ENCODE results near the gene MYL9. TPM values are rescaled to one million over a fixed set of nuclear protein-coding genes. Genes with fewer than 3 reads are reported as not detected.
A peak's percentile ranks its signal among the peaks of the same experiment; 100 is the strongest.

The MYL9 gene
- total and polyA plus RNA-seq, 4 donors = 0.98 to 27.0 (median 7.6) TPM

DNA sequence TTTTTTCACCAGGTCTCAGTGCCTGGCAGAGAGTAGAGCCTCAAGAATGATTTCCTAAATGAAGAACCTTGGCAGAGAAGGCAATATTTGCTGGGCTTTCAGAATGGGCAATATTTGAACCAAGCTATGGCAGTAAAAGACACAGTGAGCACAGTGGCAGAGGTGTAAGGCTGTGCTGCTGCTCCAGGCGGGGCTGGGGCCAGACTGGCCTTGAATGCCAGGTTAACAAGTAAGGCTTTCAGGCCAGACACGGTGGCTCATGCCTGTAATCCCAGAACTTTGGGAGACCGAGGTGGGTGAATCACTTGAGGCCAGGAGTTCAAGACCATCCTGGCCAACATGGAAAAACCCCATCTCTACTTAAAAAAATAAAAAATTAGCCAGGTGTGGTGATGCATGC, 8.5 kb upstream of the MYL9 start:
- Histone ChIP-seq H3K4me3 (ENCODE audit: low read depth in 1 of 3, low read length in 3 of 3) (no peak overlapping the region), H3K9ac (ENCODE audit: low read depth in 1 of 2, low read length in 2 of 2) (no peak overlapping the region), H3K27ac (ENCODE audit: low read depth in 1 of 2, low read length in 2 of 2) (no peak overlapping the region), H3K9me3 (ENCODE audit: control insufficient read depth in 4 of 4, low read length in 3 of 4) (no peaks in the 10 kb centered on the region), H3K27me3 (ENCODE audit: control insufficient read depth in 4 of 4, insufficient read depth in 4 of 4, low read length in 3 of 4) (no peaks in the 10 kb centered on the region), H3K4me1 (ENCODE audit: control insufficient read depth in 4 of 4, insufficient read depth in 4 of 4, low read length in 3 of 4) (no peaks in the 10 kb centered on the region), H3K36me3 (ENCODE audit: control insufficient read depth in 4 of 4, insufficient read depth in 3 of 4, low read depth in 1 of 4, low read length in 3 of 4) (peaks cover 0 to 4% (median 2%) of the 10 kb centered on the region in 4 donors)
- WGBS = 92% methylated on average over 3 of the region's 3 CpGs
- no peak for DNase-seq (ENCODE audit: low spot score)
- TF ChIP-seq RXRA (IDR thresholded peaks at IDR 0.05) (no peak), YY1 (IDR thresholded peaks at IDR 0.05) (no peak), HNF4A (conservative IDR thresholded peaks at IDR 0.05) (no peak), RAD21 (IDR thresholded peaks at IDR 0.05) (no peak), GABPA (IDR thresholded peaks at IDR 0.05 in 1 of 2, conservative IDR thresholded peaks at IDR 0.05 in 1 of 2) (no peak), FOXA1 (IDR thresholded peaks at IDR 0.05) (no peak), FOXA2 (IDR thresholded peaks at IDR 0.05) (no peak), JUND (IDR thresholded peaks at IDR 0.05) (no peak), SP1 (IDR thresholded peaks at IDR 0.05) (no peak), NR2F2 (IDR thresholded peaks at IDR 0.05) (no peak), TAF1 (conservative IDR thresholded peaks at IDR 0.05) (no peak), EGR1 (IDR thresholded peaks at IDR 0.05; ENCODE audit: low read depth in 2 of 2) (no peak)
- TF ChIP-seq, protein P1, sequence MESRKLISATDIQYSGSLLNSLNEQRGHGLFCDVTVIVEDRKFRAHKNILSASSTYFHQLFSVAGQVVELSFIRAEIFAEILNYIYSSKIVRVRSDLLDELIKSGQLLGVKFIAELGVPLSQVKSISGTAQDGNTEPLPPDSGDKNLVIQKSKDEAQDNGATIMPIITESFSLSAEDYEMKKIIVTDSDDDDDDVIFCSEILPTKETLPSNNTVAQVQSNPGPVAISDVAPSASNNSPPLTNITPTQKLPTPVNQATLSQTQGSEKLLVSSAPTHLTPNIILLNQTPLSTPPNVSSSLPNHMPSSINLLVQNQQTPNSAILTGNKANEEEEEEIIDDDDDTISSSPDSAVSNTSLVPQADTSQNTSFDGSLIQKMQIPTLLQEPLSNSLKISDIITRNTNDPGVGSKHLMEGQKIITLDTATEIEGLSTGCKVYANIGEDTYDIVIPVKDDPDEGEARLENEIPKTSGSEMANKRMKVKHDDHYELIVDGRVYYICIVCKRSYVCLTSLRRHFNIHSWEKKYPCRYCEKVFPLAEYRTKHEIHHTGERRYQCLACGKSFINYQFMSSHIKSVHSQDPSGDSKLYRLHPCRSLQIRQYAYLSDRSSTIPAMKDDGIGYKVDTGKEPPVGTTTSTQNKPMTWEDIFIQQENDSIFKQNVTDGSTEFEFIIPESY (IDR thresholded peaks at IDR 0.05) = no peak
- TF ChIP-seq, protein P2, sequence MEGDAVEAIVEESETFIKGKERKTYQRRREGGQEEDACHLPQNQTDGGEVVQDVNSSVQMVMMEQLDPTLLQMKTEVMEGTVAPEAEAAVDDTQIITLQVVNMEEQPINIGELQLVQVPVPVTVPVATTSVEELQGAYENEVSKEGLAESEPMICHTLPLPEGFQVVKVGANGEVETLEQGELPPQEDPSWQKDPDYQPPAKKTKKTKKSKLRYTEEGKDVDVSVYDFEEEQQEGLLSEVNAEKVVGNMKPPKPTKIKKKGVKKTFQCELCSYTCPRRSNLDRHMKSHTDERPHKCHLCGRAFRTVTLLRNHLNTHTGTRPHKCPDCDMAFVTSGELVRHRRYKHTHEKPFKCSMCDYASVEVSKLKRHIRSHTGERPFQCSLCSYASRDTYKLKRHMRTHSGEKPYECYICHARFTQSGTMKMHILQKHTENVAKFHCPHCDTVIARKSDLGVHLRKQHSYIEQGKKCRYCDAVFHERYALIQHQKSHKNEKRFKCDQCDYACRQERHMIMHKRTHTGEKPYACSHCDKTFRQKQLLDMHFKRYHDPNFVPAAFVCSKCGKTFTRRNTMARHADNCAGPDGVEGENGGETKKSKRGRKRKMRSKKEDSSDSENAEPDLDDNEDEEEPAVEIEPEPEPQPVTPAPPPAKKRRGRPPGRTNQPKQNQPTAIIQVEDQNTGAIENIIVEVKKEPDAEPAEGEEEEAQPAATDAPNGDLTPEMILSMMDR (IDR thresholded peaks at IDR 0.05; ENCODE audit: low read depth, low read length, missing input control) = no peak
- TF ChIP-seq, protein P3, sequence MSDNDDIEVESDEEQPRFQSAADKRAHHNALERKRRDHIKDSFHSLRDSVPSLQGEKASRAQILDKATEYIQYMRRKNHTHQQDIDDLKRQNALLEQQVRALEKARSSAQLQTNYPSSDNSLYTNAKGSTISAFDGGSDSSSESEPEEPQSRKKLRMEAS (IDR thresholded peaks at IDR 0.05) = no peak

DNA sequence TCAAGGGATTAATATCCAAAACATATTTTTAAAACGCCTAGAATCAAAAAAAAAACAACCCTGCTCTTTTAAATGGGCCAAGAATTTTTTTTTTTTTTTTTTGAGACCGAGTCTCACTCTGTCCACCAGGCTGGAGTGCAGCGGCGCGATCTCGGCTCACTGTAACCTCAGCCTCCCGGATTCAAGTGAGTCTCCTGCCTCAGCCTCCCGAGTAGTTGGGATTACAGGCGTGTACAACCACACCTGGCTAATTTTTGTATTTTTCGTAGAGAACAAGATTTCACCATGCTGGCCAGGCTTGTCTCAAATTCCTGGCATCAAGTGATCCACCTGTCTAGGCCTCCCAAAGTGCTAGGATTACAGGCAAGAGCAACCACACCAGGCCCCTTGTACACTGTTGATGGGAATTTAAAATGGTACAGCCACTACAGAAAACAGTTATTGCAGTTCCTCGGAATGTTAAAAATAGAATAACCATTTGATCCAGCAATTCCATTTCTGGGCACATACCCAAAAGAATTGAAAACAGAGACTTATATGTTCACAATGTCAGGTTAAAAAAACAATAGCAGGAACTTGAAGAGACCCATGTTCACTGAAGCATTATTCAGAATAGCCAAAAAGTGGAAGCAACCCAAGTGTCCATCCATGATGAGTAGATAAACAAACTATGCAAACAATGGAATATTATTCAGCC, 3.1 kb upstream of the MYL9 start:
- 89% methylated on average over 11 of the region's 11 CpGs for WGBS
- Histone ChIP-seq H3K4me3 (ENCODE audit: low read depth in 1 of 3, low read length in 3 of 3) (no peak overlapping the region), H3K36me3 (ENCODE audit: control insufficient read depth in 4 of 4, insufficient read depth in 3 of 4, low read depth in 1 of 4, low read length in 3 of 4) (no peaks in the 10 kb centered on the region), H3K27ac (ENCODE audit: low read depth in 1 of 2, low read length in 2 of 2) (no peak overlapping the region), H3K9ac (ENCODE audit: low read depth in 1 of 2, low read length in 2 of 2) (no peak overlapping the region), H3K4me1 (ENCODE audit: control insufficient read depth in 4 of 4, insufficient read depth in 4 of 4, low read length in 3 of 4) (peaks cover 0 to 5% (median 0%) of the 10 kb centered on the region in 4 donors), H3K9me3 (ENCODE audit: control insufficient read depth in 4 of 4, low read length in 3 of 4) (no peaks in the 10 kb centered on the region), H3K27me3 (ENCODE audit: control insufficient read depth in 4 of 4, insufficient read depth in 4 of 4, low read length in 3 of 4) (no peaks in the 10 kb centered on the region)
- peak; percentile 15 for TF ChIP-seq NR2F2 (IDR thresholded peaks at IDR 0.05)
- TF ChIP-seq RXRA (IDR thresholded peaks at IDR 0.05) = no peak
- no peak for DNase-seq (ENCODE audit: low spot score)

Measured in liver (tissue), 9 donors.